GM19328 (cell line): ENCODE measurements around the gene SSUH2.
"Not testable (repeated sequence)": the region's sequence is repeated elsewhere in the genome, so short reads cannot be mapped to it uniquely, and the experiment has no call there.

Experiments used
- ATAC-seq: cut with Tn5 transposase; IDR thresholded peaks from one replicate; pipeline ENCODE4 v1.9.1; 2021; ENCODE audit warnings: mild to moderate bottlenecking, moderate library complexity; ENCODE audit not compliant: unreplicated experiment

SSUH2 gene

DNA sequence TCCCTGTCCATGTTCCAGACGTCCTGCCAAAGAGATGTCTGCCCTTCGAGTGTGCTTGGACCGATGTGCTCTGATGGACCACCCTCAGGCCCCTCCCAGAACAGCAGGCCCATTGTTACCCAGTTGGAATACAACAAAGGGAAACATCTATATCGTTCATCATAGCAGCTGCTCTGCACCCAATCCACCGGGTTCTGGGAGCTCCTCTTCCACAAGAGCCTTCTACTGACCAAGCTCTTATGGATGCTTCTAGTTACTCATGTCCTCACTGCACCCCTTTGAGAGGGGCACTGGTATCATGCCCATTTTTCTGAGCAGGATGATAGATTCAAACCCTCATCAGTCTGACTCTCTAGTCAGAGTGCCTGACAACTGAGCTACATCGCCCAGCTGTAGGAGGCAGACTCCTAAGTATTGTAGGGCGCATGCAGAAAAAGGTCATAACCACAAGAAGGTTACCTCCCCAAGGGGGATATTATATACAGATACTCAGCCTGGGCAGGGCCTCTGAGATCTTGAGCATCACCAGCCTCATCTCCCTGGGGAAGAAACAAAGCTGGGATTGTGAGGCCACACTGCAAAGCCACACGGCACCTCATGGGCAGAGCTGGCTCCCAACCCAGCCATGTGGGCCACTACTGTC, at the start of gene SSUH2:
TSS of gene SSUH2 (minus strand) at position 51 of the 643 bp plus-strand sequence. CDS start at position 11, 40 bp downstream.
- no peak for ATAC-seq

DNA sequence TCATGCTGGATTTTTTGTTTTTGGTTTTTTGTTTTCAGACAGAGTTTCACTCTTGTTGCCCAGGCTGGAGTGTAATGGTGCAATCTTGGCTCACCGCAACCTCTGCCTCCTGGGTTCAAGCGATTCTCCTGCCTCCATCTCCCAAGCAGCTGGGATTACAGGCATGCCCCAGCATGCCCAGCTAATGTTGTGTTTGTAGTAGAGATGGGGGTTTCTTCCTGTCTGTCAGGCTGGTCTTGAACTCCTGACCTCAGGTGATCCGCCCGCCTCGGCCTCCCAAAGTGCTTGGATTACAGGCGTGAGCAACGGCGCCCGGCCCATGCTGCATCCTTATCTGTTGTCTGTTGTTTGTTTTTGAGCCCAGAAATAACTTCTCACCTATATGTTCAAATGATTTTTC, 46.7 kb upstream of the SSUH2 start:
- not testable (repeated sequence) for ATAC-seq

- ATAC-seq: not testable (repeated sequence)
Observed at GRCh38 chr3:8684992-8685391, 40.4 kb upstream of the SSUH2 start.

DNA sequence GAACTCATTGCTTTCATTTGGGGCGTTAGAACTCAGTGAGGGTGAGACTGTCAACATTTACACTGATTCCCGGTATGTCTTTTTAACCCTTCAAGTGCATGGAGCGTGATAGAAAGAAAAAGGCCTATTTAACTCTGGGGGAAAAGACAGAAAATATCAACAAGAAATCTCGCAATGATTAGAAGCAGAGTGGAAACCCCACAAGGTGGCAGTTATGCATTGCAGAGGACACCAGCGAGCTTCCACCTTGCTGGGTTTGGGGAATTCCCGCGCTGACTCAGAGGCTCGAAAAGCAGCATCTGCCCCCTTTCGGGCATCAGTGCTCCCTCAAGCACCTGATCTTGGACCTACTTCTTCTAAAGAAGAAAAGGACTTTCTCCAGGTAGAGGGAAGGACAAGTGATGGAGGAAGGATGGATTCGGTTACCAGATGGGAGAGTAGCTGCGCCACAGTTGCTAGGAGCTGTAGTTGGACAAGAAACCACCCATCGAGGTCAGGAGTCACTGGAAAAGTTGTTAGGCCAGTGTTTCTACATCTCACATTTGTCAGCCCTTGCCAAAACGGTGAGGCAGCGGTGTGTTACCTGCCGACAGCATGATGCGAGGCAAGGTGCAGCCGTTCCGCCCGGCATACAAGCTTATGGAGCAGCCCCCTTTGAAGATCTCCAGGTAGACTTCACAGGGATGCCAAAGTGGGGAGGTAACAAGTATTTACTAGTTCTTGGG, 38.4 kb upstream of the SSUH2 start:
- ATAC-seq: not testable (repeated sequence)

GRCh38 chr3:8681881-8682538, 37.4 kb upstream of the SSUH2 start:
- not testable (repeated sequence) for ATAC-seq

- no peak for ATAC-seq
Observed at GRCh38 chr3:8681349-8681748, 36.8 kb upstream of the SSUH2 start.

DNA sequence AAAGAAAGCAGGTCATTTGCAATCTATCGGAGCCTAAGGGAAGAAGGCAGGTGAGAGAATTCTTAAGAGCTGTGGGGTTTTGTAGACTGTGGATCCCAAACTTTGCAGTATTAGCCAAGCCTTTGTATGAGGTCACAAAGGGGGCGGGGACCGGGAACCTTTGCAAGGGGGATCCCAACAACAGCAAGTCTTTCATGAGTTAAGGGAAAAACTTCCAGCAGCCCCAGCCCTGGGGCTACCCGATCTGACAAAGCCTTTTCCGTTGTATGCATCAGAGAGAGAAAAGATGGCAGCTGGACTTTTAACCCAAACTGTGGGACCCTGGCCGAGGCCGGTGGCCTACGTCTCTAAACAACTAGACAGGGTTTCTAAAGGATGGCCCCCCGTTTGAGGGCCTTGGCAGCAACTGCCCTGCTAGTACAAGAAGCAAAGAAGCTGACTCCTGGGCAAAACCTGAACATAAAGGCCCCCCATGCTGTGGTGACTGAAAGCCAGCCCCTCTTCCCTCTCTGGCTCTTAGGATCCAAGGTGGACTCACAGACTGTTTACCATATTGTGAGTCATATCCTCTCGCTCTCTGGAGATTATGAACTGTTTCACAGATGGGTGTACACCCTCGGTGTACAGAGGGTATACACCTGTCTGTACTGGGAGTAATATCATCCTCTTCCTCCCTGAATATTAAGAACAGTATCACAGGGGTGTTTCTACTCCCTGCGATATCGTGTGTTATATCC, 35.4 kb upstream of the SSUH2 start:
- not testable (repeated sequence) for ATAC-seq

DNA sequence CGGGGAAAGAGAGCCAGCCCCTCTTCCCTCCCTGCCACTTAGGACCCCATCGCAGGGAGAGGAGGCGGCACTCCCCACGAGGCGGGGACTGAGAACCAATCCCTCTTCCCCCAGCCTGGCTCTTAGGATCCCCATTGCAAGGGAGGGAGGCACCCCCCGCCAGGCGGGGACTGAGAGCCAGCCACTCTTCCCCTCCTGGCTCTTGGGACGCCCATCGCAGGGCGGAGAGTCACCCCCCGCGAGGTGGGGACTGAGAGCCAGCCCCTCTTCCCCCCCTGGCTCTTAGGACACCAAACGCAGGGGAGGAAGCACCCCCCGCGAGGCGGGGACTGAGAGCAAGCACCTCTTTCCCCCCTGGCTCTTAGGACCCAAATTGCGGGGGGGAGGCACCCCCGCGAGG, 34.2 kb upstream of the SSUH2 start:
- no peak for ATAC-seq

DNA sequence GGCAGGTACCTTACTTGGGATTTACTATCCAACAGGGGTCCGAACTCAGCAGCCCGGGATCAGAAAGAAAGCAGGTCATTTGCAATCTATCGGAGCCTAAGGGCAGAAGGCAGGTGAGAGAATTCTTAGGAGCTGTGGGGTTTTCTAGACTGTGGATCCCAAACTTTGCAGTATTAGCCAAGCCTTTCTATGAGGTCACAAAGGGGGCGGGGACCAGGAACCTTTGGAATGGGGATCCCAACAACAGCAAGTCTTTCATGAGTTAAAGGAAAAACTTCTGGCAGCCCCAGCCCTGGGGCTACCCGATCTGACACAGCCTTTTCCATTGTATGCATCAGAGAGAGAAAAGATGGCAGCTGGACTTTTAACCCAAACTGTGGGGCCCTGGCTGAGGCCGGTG, 32.7 kb upstream of the SSUH2 start:
- not testable (repeated sequence) for ATAC-seq

- not testable (repeated sequence) for ATAC-seq
Observed at GRCh38 chr3:8675591-8675990, 31.0 kb upstream of the SSUH2 start.

DNA sequence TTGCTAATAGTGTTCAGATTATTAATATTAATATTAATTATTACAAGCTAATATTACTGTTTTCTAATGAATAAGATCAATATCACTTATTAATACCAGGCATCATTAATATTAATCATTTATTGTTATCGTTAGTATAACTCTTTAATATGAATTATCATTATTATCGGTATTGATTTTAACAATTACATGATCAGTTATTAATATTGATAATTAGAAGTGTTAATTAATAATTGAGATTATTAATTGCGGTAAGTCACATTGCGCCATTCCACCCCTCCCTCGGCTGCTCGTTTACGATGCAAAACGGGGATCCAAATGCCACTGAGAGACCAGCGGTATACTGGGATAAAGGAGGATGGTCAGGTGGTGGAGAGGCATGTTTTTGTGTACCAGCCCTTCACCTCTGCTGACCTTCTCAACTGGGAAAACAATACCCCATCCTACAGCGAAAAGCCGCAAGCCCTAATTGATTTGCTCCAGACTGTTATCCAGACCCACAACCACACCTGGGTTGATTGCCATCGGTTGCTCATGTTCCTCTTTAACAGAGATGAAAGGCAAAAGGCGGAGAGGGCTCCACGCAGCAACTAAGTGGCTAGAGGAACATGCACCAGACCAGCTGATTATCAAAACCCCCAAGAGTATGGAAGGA, 28.6 kb upstream of the SSUH2 start:
- no peak for ATAC-seq

DNA sequence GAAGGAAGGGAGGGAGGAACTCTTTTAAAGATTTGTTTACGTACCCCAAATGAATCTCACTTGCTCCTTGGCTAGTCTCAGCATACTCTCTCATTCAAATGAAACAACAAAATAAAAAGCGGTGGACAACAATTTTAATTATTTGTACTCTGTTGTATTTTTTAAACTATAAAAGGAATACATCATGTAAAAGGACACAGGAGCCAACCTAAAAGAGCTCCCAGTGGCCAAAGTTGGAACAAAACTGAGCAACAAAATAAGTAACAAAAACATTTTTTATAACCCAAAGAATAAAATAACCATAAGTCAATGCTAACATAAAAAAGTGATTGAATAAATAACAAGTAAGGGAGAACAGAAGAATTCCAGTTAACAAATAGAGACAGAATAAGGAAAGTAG, 24.4 kb upstream of the SSUH2 start:
- no peak for ATAC-seq

GRCh38 chr3:8668216-8668615, 23.6 kb upstream of the SSUH2 start:
- no peak for ATAC-seq

- ATAC-seq: no peak
Observed at GRCh38 chr3:8667463-8668091, 23.0 kb upstream of the SSUH2 start.

- ATAC-seq: peak; percentile 77
Observed at GRCh38 chr3:8665407-8665896, 20.9 kb upstream of the SSUH2 start.

- no peak for ATAC-seq
Observed at GRCh38 chr3:8663177-8664061, 18.8 kb upstream of the SSUH2 start.

DNA sequence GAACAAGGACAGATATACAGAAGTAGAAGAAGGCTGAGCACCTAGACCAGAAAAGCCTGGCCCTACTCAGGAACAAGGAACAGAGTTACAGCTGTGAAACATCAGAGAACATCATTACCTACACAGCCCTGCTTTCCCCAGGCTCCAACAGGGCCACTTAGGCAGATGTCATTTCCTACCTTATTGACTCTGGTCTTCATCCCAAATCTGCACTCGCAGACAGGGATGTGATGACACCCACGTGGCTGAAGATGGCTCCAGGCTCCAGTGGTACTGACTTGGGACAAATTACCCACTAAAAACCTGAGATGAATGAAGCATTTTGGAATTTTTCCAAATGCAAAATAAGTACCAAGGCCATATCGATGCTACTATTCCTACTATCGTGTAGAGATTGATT, 18.0 kb upstream of the SSUH2 start:
- no peak for ATAC-seq

DNA sequence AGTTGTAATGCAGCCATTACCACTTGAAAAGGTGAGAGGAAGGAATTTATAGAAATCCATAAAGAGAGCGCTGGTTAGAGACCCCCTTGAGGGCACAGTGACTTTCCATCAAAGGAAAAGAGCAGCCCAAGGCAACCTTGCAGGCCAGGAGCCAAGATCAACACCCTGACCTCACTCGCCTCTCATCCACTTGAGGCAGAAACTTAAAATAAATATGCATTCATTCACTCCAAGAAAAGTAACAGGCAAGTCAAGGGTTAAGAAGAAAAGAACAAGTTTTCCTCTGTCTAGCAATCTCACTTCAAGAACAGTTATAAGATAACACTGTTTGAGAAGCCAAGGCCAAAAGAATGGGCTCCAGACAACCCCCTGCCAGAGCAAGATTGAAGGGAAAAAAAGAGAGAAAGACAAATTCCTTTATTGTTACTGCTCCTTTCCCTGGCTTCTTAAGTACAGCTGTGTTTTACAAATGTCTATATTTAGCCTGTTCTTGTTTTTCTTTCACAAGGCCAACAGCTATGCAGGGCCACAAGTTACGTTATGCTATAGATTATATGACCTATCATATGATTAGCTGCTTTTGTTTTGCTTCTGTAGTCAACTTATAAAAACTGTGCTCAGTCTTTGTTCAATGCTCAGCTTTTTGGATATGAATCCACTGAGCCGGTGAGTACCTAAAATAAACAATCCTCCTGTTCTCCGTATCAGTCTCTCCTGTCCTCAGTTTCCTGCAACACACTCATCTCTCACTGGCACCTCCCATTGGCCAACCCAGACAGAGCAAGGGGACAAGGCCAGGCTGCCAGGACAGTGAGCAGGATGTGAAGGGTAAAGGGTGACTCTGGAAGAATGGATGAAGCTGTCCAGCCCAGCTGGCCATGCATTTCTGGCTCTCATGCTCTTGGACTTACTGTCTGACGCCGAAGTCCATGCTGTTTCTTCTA, 15.8 kb upstream of the SSUH2 start:
- no peak for ATAC-seq
